Mucosa of descending colon (tissue), 3 donors: Measurements from ENCODE around the gene FAM107B. TPM values are rescaled to one million over a fixed set of nuclear protein-coding genes. Genes with fewer than 3 reads are reported as not detected.
A peak's percentile ranks its signal among the peaks of the same experiment; 100 is the strongest.

ENCODE experiments used
- ATAC-seq: fragments of 200-7000 bp; cut with Tn5 transposase; one replicate; pipeline ENCODE4 v1.9.1; 2020; ENCODE audit warnings: mild to moderate bottlenecking, moderate library complexity
- DNase-seq, 3 donors: peaks; one replicate each; pipeline ENCODE4 v3.0.0-alpha.2; 2020
- H3K36me3 ChIP-seq: fragments of 200-600 bp; one replicate; pipeline ENCODE4 v1.8.0; 2021; ENCODE audit warnings: low read depth, mild to moderate bottlenecking
- H3K4me1 ChIP-seq: fragments of 200-600 bp; one replicate; pipeline ENCODE4 v1.8.0; 2021; ENCODE audit warnings: low read depth, mild to moderate bottlenecking
- H3K4me3 ChIP-seq: fragments of 200-600 bp; one replicate; pipeline ENCODE4 v1.8.0; 2021; ENCODE audit warnings: mild to moderate bottlenecking
- H3K9me3 ChIP-seq: fragments of 200-600 bp; one replicate; pipeline ENCODE4 v1.8.0; 2021; ENCODE audit warnings: mild to moderate bottlenecking
- intact Hi-C, 2 donors: fragments of 100-400 bp; cut with DNase I in 1 of 2; cut with micrococcal nuclease in 1 of 2; formaldehyde crosslinking; loops; one replicate each; pipeline versions ENCODE4 v1.11.0 to v1.11.1; 2022; cut with DNase I, micrococcal nuclease
- total RNA-seq, 3 donors: library from RNA; stranded (reverse); fragmentation: NEBNext Ultra II Directional in 2 of 3; extraction: Animal tissue kit (Norgen Biotek cat#: 25700) in 2 of 3; gene quantifications; one replicate each; pipeline versions ENCODE4 v1.2.1 to v1.2.4, GENCODE V29; 2021 to 2023
- TF ChIP-seq, protein P1 (sequence below): fragments of 200-600 bp; IDR thresholded peaks from one replicate; pipeline ENCODE4 v1.8.0; 2022; ENCODE audit warnings: antibody characterized with exemption, mild to moderate bottlenecking
- donor health status: DM: no; HTN: no; CAD: no; lungs with moderate emphysema.
- donor health status: DM: no; HTN: no; CAD: no.
- donor health status: DM: no; HTN: yes; CAD: no.

The FAM107B gene
- total RNA-seq, 3 donors from 2014 or later: 45.6 to 77.7 (median 76.9) TPM

- Histone ChIP-seq H3K4me1 (peaks cover 16% of the 10 kb centered on the region), H3K36me3 (no peaks in the 10 kb centered on the region), H3K9me3 (no peaks in the 10 kb centered on the region), H3K4me3 (no peak overlapping the region)
- ATAC-seq: peak; percentile 79
- TF ChIP-seq, protein P1, sequence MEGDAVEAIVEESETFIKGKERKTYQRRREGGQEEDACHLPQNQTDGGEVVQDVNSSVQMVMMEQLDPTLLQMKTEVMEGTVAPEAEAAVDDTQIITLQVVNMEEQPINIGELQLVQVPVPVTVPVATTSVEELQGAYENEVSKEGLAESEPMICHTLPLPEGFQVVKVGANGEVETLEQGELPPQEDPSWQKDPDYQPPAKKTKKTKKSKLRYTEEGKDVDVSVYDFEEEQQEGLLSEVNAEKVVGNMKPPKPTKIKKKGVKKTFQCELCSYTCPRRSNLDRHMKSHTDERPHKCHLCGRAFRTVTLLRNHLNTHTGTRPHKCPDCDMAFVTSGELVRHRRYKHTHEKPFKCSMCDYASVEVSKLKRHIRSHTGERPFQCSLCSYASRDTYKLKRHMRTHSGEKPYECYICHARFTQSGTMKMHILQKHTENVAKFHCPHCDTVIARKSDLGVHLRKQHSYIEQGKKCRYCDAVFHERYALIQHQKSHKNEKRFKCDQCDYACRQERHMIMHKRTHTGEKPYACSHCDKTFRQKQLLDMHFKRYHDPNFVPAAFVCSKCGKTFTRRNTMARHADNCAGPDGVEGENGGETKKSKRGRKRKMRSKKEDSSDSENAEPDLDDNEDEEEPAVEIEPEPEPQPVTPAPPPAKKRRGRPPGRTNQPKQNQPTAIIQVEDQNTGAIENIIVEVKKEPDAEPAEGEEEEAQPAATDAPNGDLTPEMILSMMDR: no peak
- intact Hi-C loops: no loop called here
- no peak for DNase-seq
Observed at GRCh38 chr10:14782691-14783363, 8.1 kb upstream of the FAM107B start.

- TF ChIP-seq, protein P1: no peak
- DNase-seq (no peak), ATAC-seq (no peak)
- Histone ChIP-seq H3K36me3 (no peaks in the 10 kb centered on the region), H3K4me3 (no peak overlapping the region), H3K9me3 (no peaks in the 10 kb centered on the region), H3K4me1 (peaks cover 16% of the 10 kb centered on the region)
- intact Hi-C loops: no loop called here
Observed at GRCh38 chr10:14781763-14782162, 7.1 kb upstream of the FAM107B start.

DNA sequence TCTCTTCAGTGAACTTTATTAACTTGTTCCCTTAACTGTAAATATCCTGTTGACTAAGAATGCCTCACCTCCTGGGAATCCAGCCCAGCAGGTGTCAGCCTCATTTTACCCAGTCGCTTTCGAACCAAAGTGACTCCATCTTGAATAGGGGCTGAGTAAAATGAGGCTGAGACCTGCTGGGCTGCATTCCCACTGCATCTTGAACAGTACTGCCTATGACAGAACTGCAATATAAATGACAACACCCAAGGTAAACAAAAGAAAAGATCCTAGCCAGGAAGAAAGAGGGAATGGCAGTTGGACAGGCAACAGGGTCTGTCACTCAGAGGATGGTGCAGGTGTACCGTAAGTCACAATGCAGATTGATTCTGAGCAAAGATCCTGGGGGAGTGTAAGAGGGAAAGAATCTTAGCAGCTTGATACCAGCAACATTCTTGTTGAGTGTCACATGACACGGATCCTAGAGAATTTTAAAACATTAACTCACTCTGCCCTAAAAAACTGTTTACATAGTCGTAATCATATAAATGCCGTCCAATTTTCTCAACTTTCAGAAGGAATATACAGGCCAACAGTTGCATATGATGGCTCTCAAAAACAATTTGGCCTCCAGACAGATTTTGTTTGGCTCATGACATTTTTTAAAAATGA lies 4.4 kb upstream of the FAM107B start:
- DNase-seq (peak in 1 of 3 donors; percentile 47), ATAC-seq (peak; percentile 92)
- H3K9me3 ChIP-seq: no peaks in the 10 kb centered on the region
- peaks cover 16% of the 10 kb centered on the region for H3K4me1 ChIP-seq
- no peak overlapping the region for H3K4me3 ChIP-seq
- TF ChIP-seq, protein P1: no peak
- H3K36me3 ChIP-seq: no peaks in the 10 kb centered on the region
- intact Hi-C loops: no loop called here

DNA sequence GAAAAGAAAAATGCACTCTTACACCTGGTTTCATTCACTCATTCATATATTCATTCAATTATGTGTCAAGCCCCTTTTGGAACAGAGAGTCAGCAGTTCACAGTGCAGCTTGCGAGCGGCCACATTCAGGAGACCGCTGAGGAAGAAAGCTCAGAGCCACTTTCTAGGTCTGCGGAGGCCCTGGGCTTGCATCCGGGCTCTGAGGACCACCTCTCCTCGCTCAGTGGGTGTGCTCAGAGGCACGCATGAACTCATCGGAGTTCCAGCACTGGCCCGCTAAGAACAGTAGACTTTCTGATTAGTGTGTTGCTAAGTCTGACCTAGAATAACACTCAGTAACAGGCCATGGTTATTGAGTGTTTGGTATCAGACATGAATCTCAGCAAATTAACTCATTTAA lies 1.8 kb upstream of the FAM107B start:
- no peak for ATAC-seq
- H3K36me3 ChIP-seq: no peaks in the 10 kb centered on the region
- H3K4me3 ChIP-seq: no peak overlapping the region
- TF ChIP-seq, protein P1: no peak
- no peaks in the 10 kb centered on the region for H3K9me3 ChIP-seq
- no peak for DNase-seq
- intact Hi-C loops: no loop called here
- peaks cover 16% of the 10 kb centered on the region for H3K4me1 ChIP-seq

GRCh38 chr10:14775656-14776055 lies 959 bp upstream of the FAM107B start:
- TF ChIP-seq, protein P1: no peak
- Histone ChIP-seq H3K4me3 (no peak overlapping the region), H3K4me1 (peaks cover 16% of the 10 kb centered on the region), H3K36me3 (no peaks in the 10 kb centered on the region), H3K9me3 (no peaks in the 10 kb centered on the region)
- intact Hi-C loops: no loop called here
- ATAC-seq: no peak
- DNase-seq: no peak
